ENCODE data around the gene RER1. TPM values are rescaled to one million over a fixed set of nuclear protein-coding genes. Genes with fewer than 3 reads are reported as not detected.

RER1 gene
- total and polyA plus RNA-seq, 8 donors: 89.6 to 167 (median 101) TPM

DNA sequence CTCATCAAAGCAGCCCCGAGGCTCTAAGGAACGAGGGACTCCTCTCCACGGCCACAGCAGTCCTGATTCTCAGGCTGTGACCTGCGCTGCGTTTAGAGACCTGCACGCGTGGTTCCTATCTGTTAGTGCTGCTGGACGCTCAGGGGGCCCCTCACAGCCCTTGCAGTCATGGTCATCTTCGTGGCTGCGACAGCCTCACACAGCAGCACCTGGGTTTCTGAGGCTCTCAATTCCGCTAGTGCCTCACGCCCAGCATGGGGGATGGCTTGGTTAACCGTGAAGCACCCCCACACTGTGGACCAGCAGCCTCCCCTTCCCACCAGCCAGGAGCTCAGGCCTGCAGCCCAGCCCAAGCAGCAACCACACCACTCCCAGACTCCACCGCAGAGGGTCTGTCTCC lies 8.1 kb upstream of the RER1 start:
- peaks cover 4 to 6% of the 10 kb centered on the region in 2 donors for H3K4me1 ChIP-seq
- H3K36me3 ChIP-seq: no peaks in the 10 kb centered on the region
- no peak overlapping the region for H3K4me3 ChIP-seq
- ATAC-seq: no peak
- H3K27ac ChIP-seq: no peak overlapping the region
- H3K27me3 ChIP-seq: no peaks in the 10 kb centered on the region
- H3K9me3 ChIP-seq: no peaks in the 10 kb centered on the region
- DNase-seq: peak in 2 of 4 donors; percentile 15 to 45
- TF ChIP-seq, protein P1, sequence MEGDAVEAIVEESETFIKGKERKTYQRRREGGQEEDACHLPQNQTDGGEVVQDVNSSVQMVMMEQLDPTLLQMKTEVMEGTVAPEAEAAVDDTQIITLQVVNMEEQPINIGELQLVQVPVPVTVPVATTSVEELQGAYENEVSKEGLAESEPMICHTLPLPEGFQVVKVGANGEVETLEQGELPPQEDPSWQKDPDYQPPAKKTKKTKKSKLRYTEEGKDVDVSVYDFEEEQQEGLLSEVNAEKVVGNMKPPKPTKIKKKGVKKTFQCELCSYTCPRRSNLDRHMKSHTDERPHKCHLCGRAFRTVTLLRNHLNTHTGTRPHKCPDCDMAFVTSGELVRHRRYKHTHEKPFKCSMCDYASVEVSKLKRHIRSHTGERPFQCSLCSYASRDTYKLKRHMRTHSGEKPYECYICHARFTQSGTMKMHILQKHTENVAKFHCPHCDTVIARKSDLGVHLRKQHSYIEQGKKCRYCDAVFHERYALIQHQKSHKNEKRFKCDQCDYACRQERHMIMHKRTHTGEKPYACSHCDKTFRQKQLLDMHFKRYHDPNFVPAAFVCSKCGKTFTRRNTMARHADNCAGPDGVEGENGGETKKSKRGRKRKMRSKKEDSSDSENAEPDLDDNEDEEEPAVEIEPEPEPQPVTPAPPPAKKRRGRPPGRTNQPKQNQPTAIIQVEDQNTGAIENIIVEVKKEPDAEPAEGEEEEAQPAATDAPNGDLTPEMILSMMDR (IDR thresholded peaks at IDR 0.05): no peak
- intact Hi-C loops (cut with DNase I): loop anchor here (2.0 to 10.0 kb wide), 2 partner anchors 189 kb away; partner anchors contain the start of gene FAAP20 (in 2 of the 2)

DNA sequence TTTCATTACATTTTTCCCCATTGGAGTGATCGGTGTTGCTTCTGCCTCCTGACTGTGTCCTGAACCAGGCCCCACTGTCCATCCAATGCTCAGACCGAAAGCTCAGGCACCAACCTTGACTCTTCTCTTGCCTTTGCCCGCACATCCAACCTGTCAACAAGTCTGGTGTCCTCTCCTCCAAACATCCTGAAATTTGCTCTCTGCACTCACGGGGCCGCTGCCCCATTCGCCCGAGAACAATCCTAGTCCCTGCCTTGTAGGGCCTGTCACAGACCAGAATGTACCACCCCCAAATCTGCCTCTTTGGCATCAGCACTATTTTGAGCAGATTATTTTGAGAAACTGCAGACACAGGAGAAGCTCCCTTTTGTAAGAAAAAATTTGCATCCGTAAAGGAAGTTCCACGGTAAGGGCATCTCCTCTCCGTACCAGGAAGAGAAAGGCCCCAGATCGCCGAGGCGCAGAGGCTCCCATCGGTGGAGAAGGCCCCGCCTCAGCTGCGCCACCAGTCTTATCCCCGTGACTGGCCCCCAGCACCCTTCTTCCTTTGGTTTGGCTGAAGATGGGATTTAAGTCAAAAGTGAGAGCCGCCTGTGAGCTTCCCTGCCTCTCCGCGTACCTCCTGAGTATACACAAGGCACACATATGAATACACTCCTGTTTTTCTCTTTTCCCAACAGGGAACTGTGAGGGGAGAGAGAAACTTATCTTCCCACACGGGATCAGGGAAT lies 7.3 kb upstream of the RER1 start:
- ATAC-seq: no peak
- Histone ChIP-seq H3K36me3 (no peaks in the 10 kb centered on the region), H3K4me3 (no peak overlapping the region), H3K27me3 (no peaks in the 10 kb centered on the region), H3K27ac (no peak overlapping the region), H3K9me3 (no peaks in the 10 kb centered on the region), H3K4me1 (peaks cover 4 to 6% of the 10 kb centered on the region in 2 donors)
- DNase-seq: peak in 2 of 4 donors; percentile 24 to 47
- TF ChIP-seq, protein P1 (IDR thresholded peaks at IDR 0.05): no peak
- intact Hi-C loops (cut with DNase I): loop anchor here in 1 of 2 donors (10.0 kb wide), 1 partner anchor 189 kb away; the partner anchor contains the start of gene FAAP20

DNA sequence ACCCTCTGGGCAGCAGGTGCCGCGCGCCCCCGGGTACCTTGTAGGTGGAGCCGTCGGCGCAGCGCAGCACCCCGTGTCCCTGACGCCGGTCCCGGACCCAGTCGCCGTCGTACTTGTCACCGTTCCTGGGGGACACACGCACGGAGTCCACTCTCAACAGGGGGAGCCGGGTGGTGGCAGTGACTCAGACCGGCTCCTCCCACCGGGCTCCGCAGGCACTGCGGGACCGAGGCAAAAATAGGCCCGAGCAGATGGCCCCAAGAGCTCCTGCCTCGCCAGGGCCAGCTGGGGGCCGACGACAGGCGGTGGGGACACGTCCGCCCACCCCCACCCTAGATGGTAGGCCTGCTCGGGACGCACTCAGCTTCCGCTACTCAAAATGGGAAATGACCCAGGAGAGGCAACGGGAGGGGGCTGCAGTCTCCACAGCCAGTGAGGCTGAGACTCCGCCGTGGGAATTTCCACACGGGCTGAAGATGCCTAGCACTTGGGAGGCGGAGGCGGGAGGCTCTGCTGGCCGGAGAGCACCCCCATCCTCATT lies 6.6 kb upstream of the RER1 start:
- H3K9me3 ChIP-seq: no peaks in the 10 kb centered on the region
- H3K27ac ChIP-seq: no peak overlapping the region
- H3K27me3 ChIP-seq: no peaks in the 10 kb centered on the region
- TF ChIP-seq, protein P1 (IDR thresholded peaks at IDR 0.05): no peak
- DNase-seq: peak in 2 of 4 donors; percentile 25 to 80
- H3K4me1 ChIP-seq: peaks cover 4 to 6% of the 10 kb centered on the region in 2 donors
- no peak overlapping the region for H3K4me3 ChIP-seq
- no peak for ATAC-seq
- H3K36me3 ChIP-seq: no peaks in the 10 kb centered on the region
- intact Hi-C loops (cut with DNase I): loop anchor here in 1 of 2 donors (10.0 kb wide), 1 partner anchor 190 kb away; the partner anchor contains the start of gene FAAP20

DNA sequence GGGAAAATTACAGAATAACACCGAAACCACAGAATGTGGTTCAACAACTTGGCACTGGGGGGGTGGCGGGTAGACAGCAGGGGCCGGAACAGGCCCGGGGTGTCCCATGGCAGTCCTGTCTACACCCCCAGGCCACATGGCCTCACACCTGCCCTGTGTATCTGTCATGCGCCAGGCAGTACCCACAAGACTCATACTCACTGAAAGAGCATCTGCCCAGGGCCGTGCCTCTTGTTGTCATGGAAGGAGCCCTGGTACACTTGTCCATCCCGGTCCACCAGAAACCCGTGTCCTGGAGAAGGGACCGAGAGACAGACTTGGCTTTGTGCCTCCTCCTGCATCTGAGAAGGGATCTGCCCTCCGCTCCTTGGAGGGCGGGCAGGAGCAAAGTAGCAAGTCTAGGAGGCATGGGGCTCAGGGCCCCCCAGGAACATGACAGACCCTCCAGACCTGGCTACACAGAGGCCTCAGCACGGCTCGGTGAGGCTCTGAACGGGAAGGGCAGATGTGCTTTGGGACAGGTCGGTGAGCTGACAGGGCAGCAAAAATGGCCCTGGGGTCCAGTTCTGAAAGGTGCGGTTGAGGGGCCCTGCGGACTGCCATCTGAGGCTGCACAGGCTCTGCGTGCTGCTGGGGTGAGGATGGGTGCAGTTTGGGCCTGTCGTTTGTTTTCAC lies 5.9 kb upstream of the RER1 start:
- Histone ChIP-seq H3K27me3 (no peaks in the 10 kb centered on the region), H3K27ac (no peak overlapping the region), H3K4me3 (no peak overlapping the region), H3K4me1 (peaks cover 8 to 13% of the 10 kb centered on the region in 2 donors), H3K9me3 (no peaks in the 10 kb centered on the region), H3K36me3 (no peaks in the 10 kb centered on the region)
- intact Hi-C loops (cut with DNase I): loop anchor here in 1 of 2 donors (10.0 kb wide), 1 partner anchor 191 kb away; the partner anchor contains the start of gene FAAP20
- ATAC-seq (no peak), DNase-seq (peak in 2 of 4 donors; percentile 27 to 63)
- TF ChIP-seq, protein P1 (IDR thresholded peaks at IDR 0.05): no peak
